Medulla oblongata (tissue), 1 donor: ENCODE data around the gene SLC13A3.

Experiments used
- DNase-seq: peaks from one replicate; pipeline ENCODE4 v3.0.0-alpha.2; 2015; ENCODE audit errors: extremely low spot score

SLC13A3 gene

GRCh38 chr20:46539113-46539512 lies 112.1 kb downstream of the SLC13A3 start:
- DNase-seq, result no peak

GRCh38 chr20:46530640-46531039 lies 120.6 kb downstream of the SLC13A3 start:
- DNase-seq, result no peak

- no peak for DNase-seq
Observed at GRCh38 chr20:46523696-46524328, 127.4 kb downstream of the SLC13A3 start.

GRCh38 chr20:46523108-46523507 lies 128.2 kb downstream of the SLC13A3 start:
- no peak for DNase-seq

- peak; percentile 70 for DNase-seq
Observed at GRCh38 chr20:46520976-46521579, 130.2 kb downstream of the SLC13A3 start.

- DNase-seq, result no peak
Observed at GRCh38 chr20:46520540-46520939, 130.7 kb downstream of the SLC13A3 start.

- DNase-seq, result no peak
Observed at GRCh38 chr20:46519471-46520068, 131.7 kb downstream of the SLC13A3 start.

GRCh38 chr20:46512943-46513844 lies 138.1 kb downstream of the SLC13A3 start, which contains the start of gene ZNF334:
Gene ZNF334, minus strand, starts transcription at chr20:46513559. Its CDS starts 1,457 bp downstream, at chr20:46512102.
- peak; percentile 69 for DNase-seq

GRCh38 chr20:46509523-46509922 lies 141.7 kb downstream of the SLC13A3 start:
- no peak for DNase-seq
